Activated B cell treated with CpG ODN at 0.5 μM for 24 hours (primary cell): Measurements from ENCODE around the gene F8. TPM values are rescaled to one million over a fixed set of nuclear protein-coding genes. Genes with fewer than 3 reads are reported as not detected.
"Not testable (repeated sequence)": the region's sequence is repeated elsewhere in the genome, so short reads cannot be mapped to it uniquely, and the experiment has no call there.

Experiments
- ATAC-seq: fragments of 200-7000 bp; cut with Tn5 transposase; one replicate; pipeline ENCODE4 v1.10.0; 2021; ENCODE audit warnings: low read depth, mild to moderate bottlenecking, moderate library complexity
- CTCF ChIA-PET: fragments of 350-600 bp; sonication (Branson Sonifier 250); formaldehyde crosslinking; loops from one replicate; lab custom pipeline; 2021; ENCODE audit warnings: antibody characterized with exemption; lab: Charles Lee
- POLR2A ChIA-PET: fragments of 350-600 bp; sonication (Branson Sonifier 250); formaldehyde crosslinking; loops from one replicate; lab custom pipeline; 2021; ENCODE audit warnings: antibody characterized with exemption; lab: Charles Lee
- DNase-seq: peaks from one replicate; pipeline ENCODE4 v3.0.0; 2022
- H3K27ac Mint-ChIP-seq: one replicate; pipeline ENCODE4 v1.8.0; 2020; ENCODE audit warnings: mixed read lengths
- H3K27me3 Mint-ChIP-seq: one replicate; pipeline ENCODE4 v1.8.0; 2021; ENCODE audit warnings: mixed read lengths
- H3K36me3 Mint-ChIP-seq: one replicate; pipeline ENCODE4 v1.8.0; 2021; ENCODE audit warnings: low read depth, mixed read lengths
- H3K4me1 Mint-ChIP-seq: one replicate; pipeline ENCODE4 v1.8.0; 2021; ENCODE audit warnings: mixed read lengths
- H3K4me3 Mint-ChIP-seq: one replicate; pipeline ENCODE4 v1.8.0; 2020; ENCODE audit warnings: mild to moderate bottlenecking, mixed read lengths
- H3K9me3 Mint-ChIP-seq: one replicate; pipeline ENCODE4 v1.8.0; 2020; ENCODE audit warnings: mixed read lengths
- CTCF ChIP-seq: fragments of 200-600 bp; IDR thresholded peaks from one replicate; pipeline ENCODE4 v1.8.0; 2022; ENCODE audit warnings: antibody characterized with exemption, mild to moderate bottlenecking
- intact Hi-C: fragments of 100-400 bp; cut with micrococcal nuclease; formaldehyde crosslinking; loops from one replicate; pipeline ENCODE4 v1.15.1; 2024
- total RNA-seq: library from RNA; stranded (reverse); gene quantifications from 2 replicates; pipeline ENCODE4 v1.2.3, GENCODE V29; 2022

The F8 gene
- total RNA-seq, 1 donor from 2014 or later, result 2.0 TPM

- Mint-ChIP-seq H3K4me3 (no peak overlapping the region), H3K9me3 (peaks cover 1% of the 10 kb centered on the region), H3K4me1 (no peaks in the 10 kb centered on the region), H3K36me3 (no peaks in the 10 kb centered on the region), H3K27ac (no peak overlapping the region), H3K27me3 (no peaks in the 10 kb centered on the region)
- intact Hi-C loops, result no loop called here
- no peak for ATAC-seq
- DNase-seq, result no peak
- POLR2A ChIA-PET, result no interaction called here
- TF ChIP-seq CTCF, result no peak
- CTCF ChIA-PET, result no interaction called here
Measured at GRCh38 chrX:154873329-154873728, 149.2 kb downstream of the F8 start.

- DNase-seq, POLR2A ChIA-PET, H3K36me3 Mint-ChIP-seq, H3K27me3 Mint-ChIP-seq, H3K4me3 Mint-ChIP-seq, H3K27ac Mint-ChIP-seq, ATAC-seq, H3K4me1 Mint-ChIP-seq, CTCF ChIA-PET, intact Hi-C loops, H3K9me3 Mint-ChIP-seq: not testable (repeated sequence)
Measured at GRCh38 chrX:154868522-154868921, 154.0 kb downstream of the F8 start.

GRCh38 chrX:154855256-154855655, 167.3 kb downstream of the F8 start:
- Mint-ChIP-seq H3K36me3 (no peaks in the 10 kb centered on the region), H3K9me3 (peaks cover 2% of the 10 kb centered on the region), H3K4me3 (no peak overlapping the region), H3K4me1 (no peaks in the 10 kb centered on the region), H3K27me3 (no peaks in the 10 kb centered on the region), H3K27ac (no peak overlapping the region)
- TF ChIP-seq CTCF, result no peak
- intact Hi-C loops, result no loop called here
- ChIA-PET CTCF (no interaction called here), POLR2A (no interaction called here)
- ATAC-seq, result no peak
- no peak for DNase-seq

GRCh38 chrX:154850957-154851611, 171.4 kb downstream of the F8 start:
- intact Hi-C loops, result no loop called here
- ChIA-PET CTCF (no interaction called here), POLR2A (no interaction called here)
- Mint-ChIP-seq H3K9me3 (peaks cover 2% of the 10 kb centered on the region), H3K27me3 (no peaks in the 10 kb centered on the region), H3K4me1 (no peaks in the 10 kb centered on the region), H3K27ac (no peak overlapping the region), H3K36me3 (no peaks in the 10 kb centered on the region), H3K4me3 (no peak overlapping the region)
- TF ChIP-seq CTCF, result no peak
- DNase-seq (no peak), ATAC-seq (no peak)

- no peak for TF ChIP-seq CTCF
- no peak overlapping the region for H3K4me3 Mint-ChIP-seq
- ChIA-PET POLR2A (interaction anchor here (0.6 to 1.0 kb wide), 2 partner anchors 153 to 1899 kb away, joined by 3 to 8 read pairs; no protein-coding TSS in a partner anchor), CTCF (interaction anchor here (1.1 to 1.6 kb wide), 3 partner anchors 19 to 92 kb away, joined by 4 to 7 read pairs (median 6); partner anchors contain the start of gene GAB3)
- H3K9me3 Mint-ChIP-seq, result no peaks in the 10 kb centered on the region
- H3K27me3 Mint-ChIP-seq, result no peaks in the 10 kb centered on the region
- intact Hi-C loops, result loop anchor here (1.0 to 5.0 kb wide), 3 partner anchors 34 to 126 kb away; partner anchors contain the start of gene MPP1
- no peaks in the 10 kb centered on the region for H3K36me3 Mint-ChIP-seq
- ATAC-seq (peak; percentile 66), DNase-seq (no peak)
- H3K27ac Mint-ChIP-seq, result no peak overlapping the region
- H3K4me1 Mint-ChIP-seq, result no peaks in the 10 kb centered on the region
Measured at GRCh38 chrX:154840856-154841255, 181.7 kb downstream of the F8 start.
